Stomach (tissue), 9 donors: ENCODE data around the gene IQCC. TPM values are rescaled to one million over a fixed set of nuclear protein-coding genes. Genes with fewer than 3 reads are reported as not detected.

Source experiments
- DNase-seq, 2 donors: peaks; one replicate each; pipeline versions ENCODE4 v3.0.0 to v3.0.0-alpha.2; 2013 to 2019
- H3K27ac ChIP-seq, 5 donors: fragments of 200-600 bp in 4 of 5; sonication (generic) in 4 of 5; one replicate each; pipeline ENCODE4 v1.5.1; 2013 to 2019; ENCODE audit warnings: mild to moderate bottlenecking in 1 of 5, moderate library complexity in 1 of 5
- H3K27me3 ChIP-seq, 3 donors: fragments of 200-600 bp; sonication (generic); one replicate each; pipeline ENCODE4 v1.5.1; 2017 to 2019; ENCODE audit warnings: mixed run types in 1 of 3
- H3K36me3 ChIP-seq, 4 donors: fragments of 200-600 bp; sonication (generic); 1 replicate in 3 of 4; 2 replicates in 1 of 4; pipeline ENCODE4 v1.5.1; 2016 to 2019
- H3K4me1 ChIP-seq, 4 donors: fragments of 200-600 bp; sonication (generic); one replicate each; pipeline ENCODE4 v1.5.1; 2016 to 2019
- H3K4me3 ChIP-seq, 4 donors: fragments of 200-600 bp; sonication (generic) in 3 of 4; one replicate each; pipeline ENCODE4 v1.5.1; 2016 to 2019; ENCODE audit warnings: mild to moderate bottlenecking in 1 of 4
- H3K9me3 ChIP-seq, 4 donors: fragments of 200-600 bp; sonication (generic); one replicate each; pipeline ENCODE4 v1.5.1; 2016 to 2019
- CTCF ChIP-seq, 7 experiments: fragments of 450-650 bp in 4 of 7; fragments of 200-600 bp in 3 of 7; sonication (generic) in 3 of 7; IDR thresholded peaks; one replicate each; pipeline ENCODE4 v1.5.1; 2016 to 2019; ENCODE audit warnings: antibody characterized with exemption in 7 of 7, control low read depth in 2 of 7, mild to moderate bottlenecking in 1 of 7
- EP300 ChIP-seq: sonication (generic); formaldehyde crosslinking; IDR thresholded peaks from one replicate; pipeline ENCODE4 v1.6.1; 2017; ENCODE audit warnings: antibody characterized with exemption
- POLR2A ChIP-seq, 4 donors: fragments of 450-650 bp; IDR thresholded peaks; one replicate each; pipeline ENCODE4 v1.6.1; 2016; ENCODE audit warnings: antibody characterized with exemption in 4 of 4, control low read depth in 2 of 4, mild to moderate bottlenecking in 1 of 4, moderate library complexity in 1 of 4
- POLR2AphosphoS5 ChIP-seq, 3 donors: sonication (generic); formaldehyde crosslinking; IDR thresholded peaks; one replicate each; pipeline ENCODE4 v1.6.1; 2016; ENCODE audit warnings: antibody characterized with exemption in 3 of 3
- WGBS, 5 donors: extraction: QIAGEN DNeasy Blood & Tissue Kit in 3 of 5; methylation state at CpG; one replicate each; pipeline versions ENCODE4 v1.1.5 to v1.1.7; 2013 to 2018; 5-methylcytosine and 5-hydroxymethylcytosine counted together
- intact Hi-C: fragments of 100-400 bp; cut with DNase I; formaldehyde crosslinking; loops from one replicate; pipeline ENCODE4 v1.15.1; 2023; ENCODE audit warnings: low total_unique reads
- polyA plus RNA-seq, 3 donors: library from polyadenylated mRNA; stranded (reverse); fragments of 200-250 nt; gene quantifications; one replicate each; pipeline ENCODE4 v1.2.3, GENCODE V29; 2013
- total RNA-seq, 5 donors: library from RNA; depleted of rRNA; stranded (reverse); fragments of >200 nt; gene quantifications; one replicate each; pipeline versions ENCODE4 v1.1.0 to v1.2.3, GENCODE V29; 2014 to 2016
- donor health status: healthy with polysubstance abuse.
- donor health status: Bipolar disorder and iron deficiency.
- donor health status: healthy.

IQCC gene
- total and polyA plus RNA-seq, 8 donors: 1.3 to 5.5 (median 2.3) TPM; not detected in 1

GRCh38 chr1:32170991-32171390, 34.5 kb upstream of the IQCC start:
- Histone ChIP-seq H3K9me3 (no peaks in the 10 kb centered on the region), H3K4me3 (no peak overlapping the region), H3K36me3 (peaks cover 55 to 93% (median 92%) of the 10 kb centered on the region in 4 donors), H3K27ac (no peak overlapping the region), H3K27me3 (no peaks in the 10 kb centered on the region), H3K4me1 (no peaks in the 10 kb centered on the region)
- intact Hi-C loops: no loop called here
- no peak for TF ChIP-seq EP300
- no peak for TF ChIP-seq POLR2A (IDR thresholded peaks at IDR 0.05)
- no peak for DNase-seq
- 71 to 80% (median 76%) methylated on average over 4 of the region's 4 CpGs for WGBS, 5 donors

GRCh38 chr1:32172621-32173245, 32.7 kb upstream of the IQCC start:
- no peak overlapping the region for H3K27ac ChIP-seq
- no peak for DNase-seq
- WGBS, 5 donors: 87 to 100% (median 97%) methylated on average over 1 of the region's 1 CpG
- no peak overlapping the region for H3K4me3 ChIP-seq
- intact Hi-C loops: no loop called here
- peaks cover 41 to 76% (median 75%) of the 10 kb centered on the region in 4 donors for H3K36me3 ChIP-seq
- TF ChIP-seq POLR2AphosphoS5 (IDR thresholded peaks at IDR 0.05) (no peak), POLR2A (IDR thresholded peaks at IDR 0.05) (no peak), EP300 (no peak), CTCF (IDR thresholded peaks at IDR 0.05) (no peak)
- H3K4me1 ChIP-seq: no peaks in the 10 kb centered on the region
- no peaks in the 10 kb centered on the region for H3K9me3 ChIP-seq
- H3K27me3 ChIP-seq: no peaks in the 10 kb centered on the region

GRCh38 chr1:32178380-32179192, 26.9 kb upstream of the IQCC start:
- no peaks in the 10 kb centered on the region for H3K9me3 ChIP-seq
- TF ChIP-seq POLR2A (IDR thresholded peaks at IDR 0.05) (no peak), EP300 (no peak), CTCF (IDR thresholded peaks at IDR 0.05) (no peak), POLR2AphosphoS5 (IDR thresholded peaks at IDR 0.05) (no peak)
- no peak for DNase-seq
- H3K4me1 ChIP-seq: peaks cover 30 to 44% (median 37%) of the 10 kb centered on the region in 4 donors
- intact Hi-C loops: no loop called here
- H3K27me3 ChIP-seq: no peaks in the 10 kb centered on the region
- peak overlapping the region; percentile 39 to 97 (median 96) for H3K27ac ChIP-seq
- WGBS, 5 donors: 74 to 83% (median 79%) methylated on average over 7 of the region's 7 CpGs
- H3K36me3 ChIP-seq: peaks cover 0 to 40% (median 39%) of the 10 kb centered on the region in 4 donors
- H3K4me3 ChIP-seq: peak overlapping the region; percentile 64 to 78 (median 64)

GRCh38 chr1:32179193-32179442, 26.4 kb upstream of the IQCC start:
- Histone ChIP-seq H3K27ac (peak overlapping the region; percentile 92 to 99 (median 97)), H3K4me3 (peak overlapping the region; percentile 64 to 78 (median 64)), H3K27me3 (no peaks in the 10 kb centered on the region), H3K9me3 (no peaks in the 10 kb centered on the region), H3K4me1 (peaks cover 30 to 49% (median 40%) of the 10 kb centered on the region in 4 donors), H3K36me3 (peaks cover 5 to 40% (median 39%) of the 10 kb centered on the region in 4 donors)
- intact Hi-C loops: no loop called here
- no peak for TF ChIP-seq POLR2A (IDR thresholded peaks at IDR 0.05)
- TF ChIP-seq EP300: no peak
- no peak for TF ChIP-seq CTCF (IDR thresholded peaks at IDR 0.05)
- TF ChIP-seq POLR2AphosphoS5 (IDR thresholded peaks at IDR 0.05): no peak
- WGBS, 5 donors: 7 to 11% (median 9%) methylated on average over 6 to 7 of the region's 7 CpGs
- DNase-seq: no peak
